ENCODE data around the gene MARCHF9. TPM values are rescaled to one million over a fixed set of nuclear protein-coding genes. Genes with fewer than 3 reads are reported as not detected.

MARCHF9 gene
- total RNA-seq, 1 donor from 2014 or later: 13.8 TPM

DNA sequence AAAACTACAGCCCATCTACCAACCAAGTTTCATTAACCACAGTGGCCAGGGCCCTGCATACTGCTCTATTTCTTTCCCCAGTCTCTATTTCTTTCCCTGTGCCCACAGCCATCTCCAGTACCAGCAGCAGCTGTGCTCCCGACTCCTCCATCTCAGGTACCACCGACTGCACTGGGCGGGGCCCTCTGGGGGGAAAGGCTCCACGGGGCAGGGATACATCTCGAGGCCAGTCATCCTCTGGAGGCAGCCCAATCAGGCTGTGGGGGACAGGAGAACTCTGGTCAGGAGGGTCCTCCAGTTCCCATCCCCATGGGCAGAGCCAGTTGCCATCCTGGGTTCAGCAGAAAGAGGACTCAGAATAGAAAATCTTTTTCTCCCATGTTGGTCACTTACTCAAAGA, 5.8 kb upstream of the MARCHF9 start:
- Histone ChIP-seq H3K27ac (replicated peaks) (no peak overlapping the region), H3K36me3 (peaks cover 48% of the 10 kb centered on the region), H3K27me3 (ENCODE audit: low read depth) (no peaks in the 10 kb centered on the region), H3K9me3 (replicated peaks) (no peaks in the 10 kb centered on the region), H3K4me3 (no peak overlapping the region), H3K4me1 (peaks cover 49% of the 10 kb centered on the region)
- DNase-seq: no peak
- TF ChIP-seq, protein P1, sequence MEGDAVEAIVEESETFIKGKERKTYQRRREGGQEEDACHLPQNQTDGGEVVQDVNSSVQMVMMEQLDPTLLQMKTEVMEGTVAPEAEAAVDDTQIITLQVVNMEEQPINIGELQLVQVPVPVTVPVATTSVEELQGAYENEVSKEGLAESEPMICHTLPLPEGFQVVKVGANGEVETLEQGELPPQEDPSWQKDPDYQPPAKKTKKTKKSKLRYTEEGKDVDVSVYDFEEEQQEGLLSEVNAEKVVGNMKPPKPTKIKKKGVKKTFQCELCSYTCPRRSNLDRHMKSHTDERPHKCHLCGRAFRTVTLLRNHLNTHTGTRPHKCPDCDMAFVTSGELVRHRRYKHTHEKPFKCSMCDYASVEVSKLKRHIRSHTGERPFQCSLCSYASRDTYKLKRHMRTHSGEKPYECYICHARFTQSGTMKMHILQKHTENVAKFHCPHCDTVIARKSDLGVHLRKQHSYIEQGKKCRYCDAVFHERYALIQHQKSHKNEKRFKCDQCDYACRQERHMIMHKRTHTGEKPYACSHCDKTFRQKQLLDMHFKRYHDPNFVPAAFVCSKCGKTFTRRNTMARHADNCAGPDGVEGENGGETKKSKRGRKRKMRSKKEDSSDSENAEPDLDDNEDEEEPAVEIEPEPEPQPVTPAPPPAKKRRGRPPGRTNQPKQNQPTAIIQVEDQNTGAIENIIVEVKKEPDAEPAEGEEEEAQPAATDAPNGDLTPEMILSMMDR (IDR thresholded peaks at IDR 0.05; ENCODE audit: borderline replicate concordance): no peak
- intact Hi-C loops (cut with micrococcal nuclease): no loop called here

DNA sequence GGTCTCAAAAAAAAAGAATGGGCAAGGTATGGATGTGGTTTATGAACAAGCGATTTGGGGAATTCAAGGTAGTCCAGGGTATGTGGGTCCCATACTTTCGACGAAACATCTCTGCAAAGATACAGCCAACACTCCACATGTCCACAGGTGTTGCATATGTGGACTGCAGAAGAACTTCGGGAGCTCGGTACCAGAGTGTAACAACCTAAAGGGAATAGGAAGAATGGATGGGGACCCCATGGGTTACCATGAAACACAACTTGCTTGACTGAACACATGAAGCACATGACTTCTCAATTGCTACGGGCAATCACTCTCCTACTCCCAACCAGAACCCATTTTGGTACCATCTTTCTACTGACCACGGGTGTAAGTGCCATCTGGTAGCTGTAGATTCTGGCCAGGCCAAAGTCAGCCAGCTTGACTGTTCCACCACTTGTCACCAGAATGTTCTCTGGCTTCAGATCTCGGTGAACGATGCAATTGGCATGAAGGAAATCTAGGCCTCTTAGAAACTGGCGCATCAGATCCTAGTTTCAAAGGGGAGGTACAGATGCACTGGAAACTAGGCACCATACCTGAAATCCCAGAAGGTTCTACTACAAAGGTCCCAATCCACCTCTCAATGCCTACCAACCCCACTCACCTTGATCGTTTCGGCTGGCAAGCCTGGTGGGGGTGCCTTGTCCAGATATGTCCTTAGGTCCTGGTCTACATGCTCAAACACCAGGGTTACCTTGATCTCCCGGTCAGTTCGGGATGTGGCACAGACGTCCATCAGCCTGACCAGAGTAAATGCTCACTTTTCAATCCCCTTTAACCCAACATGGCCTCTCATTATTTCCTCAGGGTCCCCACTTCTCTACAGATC, 4.1 kb upstream of the MARCHF9 start:
- DNase-seq: no peak
- peaks cover 48% of the 10 kb centered on the region for H3K36me3 ChIP-seq
- H3K9me3 ChIP-seq (replicated peaks): no peaks in the 10 kb centered on the region
- peaks cover 49% of the 10 kb centered on the region for H3K4me1 ChIP-seq
- H3K27ac ChIP-seq (replicated peaks): peak overlapping the region; percentile 92
- H3K27me3 ChIP-seq (ENCODE audit: low read depth): no peaks in the 10 kb centered on the region
- TF ChIP-seq, protein P1 (IDR thresholded peaks at IDR 0.05; ENCODE audit: borderline replicate concordance): no peak
- peak overlapping the region; percentile 81 for H3K4me3 ChIP-seq
- intact Hi-C loops (cut with micrococcal nuclease): no loop called here

DNA sequence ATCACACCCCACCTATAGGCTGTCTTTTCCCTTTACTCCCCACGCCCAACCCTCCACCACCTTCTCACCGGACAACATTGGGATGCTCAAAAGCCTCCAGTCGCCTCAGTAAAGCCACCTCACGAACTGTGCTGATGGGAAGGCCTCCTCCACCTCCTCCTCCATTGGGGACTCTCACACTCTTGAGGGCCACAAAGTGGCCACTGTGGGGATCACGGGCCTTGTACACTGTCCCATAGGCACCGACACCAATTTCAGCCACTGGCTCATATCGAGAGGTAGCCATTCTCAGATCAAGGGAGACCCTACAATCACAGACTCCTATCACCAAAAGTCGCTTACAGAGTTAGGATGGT, 3.5 kb upstream of the MARCHF9 start:
- DNase-seq: no peak
- Histone ChIP-seq H3K9me3 (replicated peaks) (no peaks in the 10 kb centered on the region), H3K4me1 (peaks cover 49% of the 10 kb centered on the region), H3K36me3 (peaks cover 47% of the 10 kb centered on the region), H3K27ac (replicated peaks) (peak overlapping the region; percentile 92), H3K27me3 (ENCODE audit: low read depth) (no peaks in the 10 kb centered on the region), H3K4me3 (peak overlapping the region; percentile 81)
- TF ChIP-seq, protein P1 (IDR thresholded peaks at IDR 0.05; ENCODE audit: borderline replicate concordance): no peak
- intact Hi-C loops (cut with micrococcal nuclease): no loop called here

DNA sequence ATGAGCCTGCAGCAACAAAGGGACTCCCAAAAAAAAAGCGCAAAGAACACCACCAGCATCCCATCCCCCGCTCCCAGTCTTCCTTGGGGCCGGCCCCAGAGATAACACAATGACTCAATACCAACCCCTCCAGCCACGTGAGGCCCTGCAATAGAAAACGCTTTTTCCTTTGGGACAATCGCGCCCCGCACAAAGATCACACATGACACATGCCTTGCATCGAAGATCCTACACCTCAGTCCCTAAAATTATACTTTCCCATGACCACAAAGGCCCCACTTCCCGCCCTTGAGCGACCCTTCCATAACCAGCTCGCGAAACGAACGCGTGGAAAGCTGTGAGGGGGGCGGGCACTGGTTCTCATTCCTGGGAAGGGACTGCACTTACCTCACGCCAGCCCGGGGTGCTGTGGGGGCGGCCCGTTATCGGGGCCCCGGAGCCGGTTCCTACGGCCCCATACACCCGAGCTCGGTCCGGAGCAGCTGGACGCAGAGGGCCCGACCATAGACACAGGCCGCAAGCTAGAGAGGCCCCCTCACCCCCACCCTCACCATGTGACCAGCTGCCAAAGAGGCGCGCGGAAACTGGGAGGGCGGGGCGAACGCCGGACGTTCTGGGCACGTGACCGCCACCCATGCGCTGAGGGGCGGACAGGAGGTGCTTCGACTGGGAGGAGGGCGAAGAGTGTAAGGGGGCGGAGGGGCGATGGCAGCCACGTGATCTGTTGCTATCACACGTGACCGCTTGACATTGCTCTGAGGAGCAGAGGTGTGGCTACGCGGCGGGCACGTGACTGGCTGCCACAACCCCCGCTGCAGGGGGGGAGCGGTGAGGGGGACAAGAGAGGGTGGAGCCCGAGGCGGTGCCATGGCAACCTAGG, 2.9 kb upstream of the MARCHF9 start, which contains the start of gene CDK4:
Gene CDK4, minus strand, starts transcription at position 523 of the 880 bp plus-strand sequence. CDS start 593 bp downstream, outside the sequence.
- Histone ChIP-seq H3K4me1 (peaks cover 53% of the 10 kb centered on the region), H3K27ac (replicated peaks) (peak within 1 kb of the TSS; percentile 92), H3K27me3 (ENCODE audit: low read depth) (no peaks in the 10 kb centered on the region), H3K36me3 (peaks cover 40% of the 10 kb centered on the region), H3K9me3 (replicated peaks) (no peaks in the 10 kb centered on the region), H3K4me3 (peak within 1 kb of the TSS; percentile 81)
- TF ChIP-seq, protein P1 (IDR thresholded peaks at IDR 0.05; ENCODE audit: borderline replicate concordance): no peak
- peak; percentile 99 for DNase-seq
- intact Hi-C loops (cut with micrococcal nuclease): no loop called here

DNA sequence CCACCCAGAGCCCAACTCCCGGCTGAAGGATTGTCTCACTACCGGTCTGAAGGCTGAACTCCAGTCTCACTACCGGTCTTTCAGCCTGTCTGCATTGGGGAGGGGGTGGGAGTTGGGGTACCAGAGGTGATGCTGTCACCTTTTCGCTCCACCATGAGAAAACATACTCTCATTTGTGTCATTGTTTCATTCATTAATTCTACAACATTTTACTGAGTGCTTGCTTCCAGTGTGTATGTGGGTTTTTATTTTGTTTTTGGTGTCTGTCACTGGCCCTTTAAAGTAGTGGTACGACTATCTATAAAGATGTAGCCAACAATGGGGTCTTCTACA, 2.3 kb upstream of the MARCHF9 start:
- Histone ChIP-seq H3K36me3 (peaks cover 37% of the 10 kb centered on the region), H3K4me1 (peaks cover 53% of the 10 kb centered on the region), H3K9me3 (replicated peaks) (no peaks in the 10 kb centered on the region), H3K4me3 (peak overlapping the region; percentile 81), H3K27me3 (ENCODE audit: low read depth) (no peaks in the 10 kb centered on the region), H3K27ac (replicated peaks) (peak overlapping the region; percentile 92)
- intact Hi-C loops (cut with micrococcal nuclease): no loop called here
- TF ChIP-seq, protein P1 (IDR thresholded peaks at IDR 0.05; ENCODE audit: borderline replicate concordance): no peak
- no peak for DNase-seq
